Uterus (tissue), 4 donors: ENCODE measurements around the gene SOX10. TPM values are rescaled to one million over a fixed set of nuclear protein-coding genes. Genes with fewer than 3 reads are reported as not detected.

Source experiments
- DNase-seq, 2 donors: peaks; one replicate each; pipeline ENCODE4 v3.0.0-alpha.2; 2019 to 2020
- H3K27ac ChIP-seq, 2 donors: fragments of 200-600 bp; sonication (generic); 1 replicate in 1 of 2; 2 replicates in 1 of 2; pipeline ENCODE4 v1.5.1; 2016 to 2018
- H3K27me3 ChIP-seq, 2 donors: fragments of 200-600 bp; sonication (generic); one replicate each; pipeline ENCODE4 v1.5.1; 2018 to 2019; ENCODE audit warnings: control low read depth in 1 of 2
- H3K36me3 ChIP-seq, 2 donors: fragments of 200-600 bp; sonication (generic); one replicate each; pipeline ENCODE4 v1.5.1; 2019; ENCODE audit warnings: control low read depth in 1 of 2
- H3K4me1 ChIP-seq, 2 donors: fragments of 200-600 bp; sonication (generic); one replicate each; pipeline ENCODE4 v1.5.1; 2018 to 2019; ENCODE audit warnings: control low read depth in 1 of 2
- H3K4me3 ChIP-seq, 2 donors: fragments of 200-600 bp; sonication (generic); 1 replicate in 1 of 2; 2 replicates in 1 of 2; pipeline ENCODE4 v1.5.1; 2018 to 2019; ENCODE audit warnings: mild to moderate bottlenecking in 1 of 2
- H3K9me3 ChIP-seq, 2 donors: fragments of 200-600 bp; sonication (generic); one replicate each; pipeline ENCODE4 v1.5.1; 2019; ENCODE audit warnings: control low read depth in 1 of 2
- CTCF ChIP-seq, 4 experiments: fragments of 200-600 bp in 2 of 4; fragments of 450-650 bp in 2 of 4; sonication (generic) in 2 of 4; IDR thresholded peaks; one replicate each; pipeline ENCODE4 v1.5.1; 2016 to 2019; ENCODE audit warnings: antibody characterized with exemption in 4 of 4, mild to moderate bottlenecking in 2 of 4, moderate library complexity in 1 of 4
- POLR2A ChIP-seq, 2 donors: fragments of 450-650 bp; IDR thresholded peaks; one replicate each; pipeline ENCODE4 v1.6.1; 2016; ENCODE audit warnings: antibody characterized with exemption in 2 of 2, mild to moderate bottlenecking in 1 of 2, moderate library complexity in 1 of 2
- intact Hi-C: fragments of 100-400 bp; cut with DNase I; formaldehyde crosslinking; loops from one replicate; pipeline ENCODE4 v1.15.1; 2023; ENCODE audit warnings: low total_unique reads
- total RNA-seq, 4 donors: library from RNA; depleted of rRNA in 3 of 4; stranded (reverse); fragments of >200 nt in 3 of 4; gene quantifications; one replicate each; pipeline versions ENCODE4 v1.1.0 to v1.2.4, GENCODE V29; 2014 to 2023
- donor health status: DM: yes; HTN: yes; CAD: no.

SOX10 gene
- total RNA-seq, 4 donors from 2014 or later: 2.3 to 3.8 TPM; not detected in 2

DNA sequence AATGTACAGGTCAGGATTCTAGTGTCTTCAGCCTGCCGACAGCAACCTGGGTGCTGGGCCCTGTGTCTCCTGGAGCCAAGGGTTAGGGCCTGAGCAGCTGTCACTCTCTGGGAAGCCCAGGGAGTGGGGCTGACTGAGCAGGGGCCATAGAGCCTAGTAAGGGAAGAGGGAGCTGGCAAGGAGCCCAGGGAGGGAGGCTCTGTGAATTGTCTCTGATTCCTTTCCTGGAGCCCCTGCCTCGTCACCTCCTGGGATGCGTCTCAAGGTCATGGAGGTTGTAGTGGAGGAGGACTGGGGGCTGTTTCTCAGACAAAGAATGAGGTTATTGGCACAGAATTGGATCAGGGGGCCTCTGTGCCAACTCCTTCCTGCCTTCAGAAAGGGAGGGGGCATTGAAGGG, 11.8 kb downstream of the SOX10 start:
- H3K4me1 ChIP-seq: no peaks in the 10 kb centered on the region
- DNase-seq: no peak
- no peak for TF ChIP-seq CTCF (IDR thresholded peaks at IDR 0.05)
- TF ChIP-seq POLR2A (IDR thresholded peaks at IDR 0.05): no peak
- no peaks in the 10 kb centered on the region for H3K36me3 ChIP-seq
- H3K9me3 ChIP-seq: no peaks in the 10 kb centered on the region
- intact Hi-C loops: no loop called here
- no peak overlapping the region for H3K27ac ChIP-seq
- no peak overlapping the region for H3K4me3 ChIP-seq
- H3K27me3 ChIP-seq: no peaks in the 10 kb centered on the region

GRCh38 chr22:37971475-37972434, 12.6 kb downstream of the SOX10 start:
- no peak for DNase-seq
- Histone ChIP-seq H3K27ac (no peak overlapping the region), H3K36me3 (no peaks in the 10 kb centered on the region), H3K9me3 (no peaks in the 10 kb centered on the region), H3K4me3 (no peak overlapping the region), H3K27me3 (no peaks in the 10 kb centered on the region), H3K4me1 (no peaks in the 10 kb centered on the region)
- intact Hi-C loops: no loop called here
- TF ChIP-seq POLR2A (IDR thresholded peaks at IDR 0.05) (no peak), CTCF (IDR thresholded peaks at IDR 0.05) (no peak)

DNA sequence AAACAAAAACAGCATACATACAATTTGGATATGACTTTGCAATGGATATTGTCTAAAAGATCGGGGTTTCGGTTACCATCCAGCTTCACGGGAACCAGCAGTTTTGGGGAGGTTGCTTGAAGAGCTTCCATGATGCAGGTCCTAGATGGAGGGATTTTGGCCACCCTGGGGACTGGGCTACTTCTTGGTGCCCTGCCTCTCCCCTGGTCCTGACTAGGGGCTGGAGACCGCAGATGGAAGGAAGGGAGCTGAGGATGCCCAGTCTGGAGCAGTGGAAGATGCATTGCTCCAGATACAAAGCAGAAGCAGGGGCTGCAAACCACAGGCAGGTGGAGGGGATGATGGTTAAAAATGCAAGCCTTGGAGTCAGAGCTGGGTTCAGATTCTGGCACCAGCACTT, 13.5 kb downstream of the SOX10 start:
- Histone ChIP-seq H3K27me3 (no peaks in the 10 kb centered on the region), H3K4me1 (no peaks in the 10 kb centered on the region), H3K9me3 (no peaks in the 10 kb centered on the region), H3K36me3 (no peaks in the 10 kb centered on the region), H3K27ac (no peak overlapping the region), H3K4me3 (no peak overlapping the region)
- intact Hi-C loops: no loop called here
- DNase-seq: no peak
- TF ChIP-seq POLR2A (IDR thresholded peaks at IDR 0.05): no peak
- TF ChIP-seq CTCF (IDR thresholded peaks at IDR 0.05): no peak

- no peak for TF ChIP-seq POLR2A (IDR thresholded peaks at IDR 0.05)
- TF ChIP-seq CTCF (IDR thresholded peaks at IDR 0.05): no peak
- Histone ChIP-seq H3K36me3 (no peaks in the 10 kb centered on the region), H3K4me3 (no peak overlapping the region), H3K9me3 (no peaks in the 10 kb centered on the region), H3K27me3 (no peaks in the 10 kb centered on the region), H3K4me1 (no peaks in the 10 kb centered on the region), H3K27ac (no peak overlapping the region)
- intact Hi-C loops: loop anchor here (5.0 kb wide), 1 partner anchor 151 kb away; no protein-coding TSS in a partner anchor
- DNase-seq: no peak
Measured at GRCh38 chr22:37968452-37969251, 15.7 kb downstream of the SOX10 start.
